SHP77 treated with DMSO at 0.1 percent for 48 hours (cell line): ENCODE measurements around the gene HOXB1.
"Not testable (repeated sequence)": the region's sequence is repeated elsewhere in the genome, so short reads cannot be mapped to it uniquely, and the experiment has no call there.

ENCODE experiments used
- DNase-seq: peaks from one replicate; lab custom pipeline; 2025; lab: John Stamatoyannopoulos, UW

HOXB1 gene

GRCh38 chr17:48519427-48519826 lies 11.4 kb downstream of the HOXB1 start:
- no peak for DNase-seq

GRCh38 chr17:48517478-48517877 lies 13.3 kb downstream of the HOXB1 start:
- DNase-seq, result no peak

GRCh38 chr17:48515925-48516900 lies 14.6 kb downstream of the HOXB1 start:
- no peak for DNase-seq

GRCh38 chr17:48514477-48514876 lies 16.3 kb downstream of the HOXB1 start:
- DNase-seq, result no peak

GRCh38 chr17:48513666-48514455 lies 16.9 kb downstream of the HOXB1 start:
- no peak for DNase-seq

- DNase-seq, result no peak
Observed at GRCh38 chr17:48513097-48513496, 17.7 kb downstream of the HOXB1 start.

- DNase-seq, result no peak
Observed at GRCh38 chr17:48510761-48511604, 19.8 kb downstream of the HOXB1 start.

GRCh38 chr17:48510381-48510760 lies 20.4 kb downstream of the HOXB1 start:
- DNase-seq, result no peak

GRCh38 chr17:48509708-48510107 lies 21.1 kb downstream of the HOXB1 start:
- DNase-seq, result not testable (repeated sequence)

- peak; percentile 39 for DNase-seq
Observed at GRCh38 chr17:48506246-48506645, 24.6 kb downstream of the HOXB1 start.

GRCh38 chr17:48505788-48506187 lies 25.0 kb downstream of the HOXB1 start:
- DNase-seq, result peak; percentile 96

GRCh38 chr17:48504953-48505352 lies 25.9 kb downstream of the HOXB1 start:
- DNase-seq, result no peak

- DNase-seq, result peak; percentile 9
Observed at GRCh38 chr17:48503747-48504146, 27.1 kb downstream of the HOXB1 start.

- no peak for DNase-seq
Observed at GRCh38 chr17:48502901-48503300, 27.9 kb downstream of the HOXB1 start.

GRCh38 chr17:48502312-48502711 lies 28.5 kb downstream of the HOXB1 start:
- DNase-seq, result no peak

- no peak for DNase-seq
Observed at GRCh38 chr17:48500435-48501426, 30.1 kb downstream of the HOXB1 start.

- peak; percentile 45 for DNase-seq
Observed at GRCh38 chr17:48499735-48500434, 30.9 kb downstream of the HOXB1 start.

- no peak for DNase-seq
Observed at GRCh38 chr17:48499248-48499647, 31.6 kb downstream of the HOXB1 start.

- DNase-seq, result peak; percentile 80
Observed at GRCh38 chr17:48498164-48498850, 32.5 kb downstream of the HOXB1 start.
